HG03378 (cell line): ENCODE results near the gene TFEB.

Experiments
- ATAC-seq: cut with Tn5 transposase; IDR thresholded peaks from one replicate; pipeline ENCODE4 v1.9.1; 2021; ENCODE audit warnings: mild to moderate bottlenecking, moderate library complexity; ENCODE audit not compliant: unreplicated experiment

Gene TFEB

GRCh38 chr6:41655176-41655575 lies 80.2 kb downstream of the TFEB start:
- ATAC-seq = no peak

GRCh38 chr6:41654698-41655151 lies 80.7 kb downstream of the TFEB start:
- ATAC-seq = no peak

GRCh38 chr6:41654151-41654697 lies 81.2 kb downstream of the TFEB start:
- no peak for ATAC-seq

- no peak for ATAC-seq
Observed at GRCh38 chr6:41653691-41654090, 81.7 kb downstream of the TFEB start.

- ATAC-seq = no peak
Observed at GRCh38 chr6:41652866-41653652, 82.3 kb downstream of the TFEB start.

GRCh38 chr6:41651962-41652657 lies 83.3 kb downstream of the TFEB start:
- no peak for ATAC-seq

- ATAC-seq = no peak
Observed at GRCh38 chr6:41651246-41651961, 84.0 kb downstream of the TFEB start.

GRCh38 chr6:41650120-41650519 lies 85.3 kb downstream of the TFEB start:
- no peak for ATAC-seq

- no peak for ATAC-seq
Observed at GRCh38 chr6:41649596-41649995, 85.8 kb downstream of the TFEB start.

- ATAC-seq = no peak
Observed at GRCh38 chr6:41648921-41649320, 86.5 kb downstream of the TFEB start.

- no peak for ATAC-seq
Observed at GRCh38 chr6:41648070-41648585, 87.3 kb downstream of the TFEB start.

- ATAC-seq = no peak
Observed at GRCh38 chr6:41647061-41647511, 88.3 kb downstream of the TFEB start.

GRCh38 chr6:41646026-41646795 lies 89.2 kb downstream of the TFEB start:
- no peak for ATAC-seq

GRCh38 chr6:41645007-41645618 lies 90.3 kb downstream of the TFEB start:
- no peak for ATAC-seq

- no peak for ATAC-seq
Observed at GRCh38 chr6:41644297-41644879, 91.0 kb downstream of the TFEB start.

- no peak for ATAC-seq
Observed at GRCh38 chr6:41643899-41644269, 91.5 kb downstream of the TFEB start.

GRCh38 chr6:41642960-41643898 lies 92.2 kb downstream of the TFEB start:
- no peak for ATAC-seq
